ENCODE results near the gene PIANP. TPM values are rescaled to one million over a fixed set of nuclear protein-coding genes. Genes with fewer than 3 reads are reported as not detected.
A peak's percentile ranks its signal among the peaks of the same experiment; 100 is the strongest.
"Not testable (repeated sequence)": the region's sequence is repeated elsewhere in the genome, so short reads cannot be mapped to it uniquely, and the experiment has no call there.

Gene PIANP
- total RNA-seq (ENCODE audit: unreplicated experiment) = 48.8 TPM
- long read RNA-seq, partial matches to known transcripts = 0 of 9 reads
- long read RNA-seq, other reads (novel, unspliced or antisense) = 8 of 9 reads

GRCh38 chr12:6700646-6701051 is at the start of gene PIANP:
Gene PIANP, minus strand, starts transcription at chr12:6700815. Its CDS starts 2,754 bp downstream, at chr12:6698061.
- H3K4me1 Mint-ChIP-seq (ENCODE audit: low read depth, unreplicated experiment) = peaks cover 25% of the 10 kb centered on the region
- peaks cover 38% of the 10 kb centered on the region for H3K27me3 Mint-ChIP-seq (ENCODE audit: unreplicated experiment)
- TF ChIP-seq CTCF (IDR thresholded peaks at IDR 0.05; ENCODE audit: partially characterized antibody, unreplicated experiment) = no peak
- peak; percentile 89 for DNase-seq
- H3K27ac Mint-ChIP-seq (ENCODE audit: unreplicated experiment) = peak within 1 kb of the TSS; percentile 98
- peaks cover 41% of the 10 kb centered on the region for H3K9me3 Mint-ChIP-seq (ENCODE audit: unreplicated experiment)
- peak within 1 kb of the TSS; percentile 98 for H3K4me3 Mint-ChIP-seq (ENCODE audit: unreplicated experiment)
- H3K36me3 Mint-ChIP-seq (ENCODE audit: unreplicated experiment) = peaks cover 8% of the 10 kb centered on the region

- Mint-ChIP-seq H3K4me3 (ENCODE audit: unreplicated experiment) (no peak overlapping the region), H3K4me1 (ENCODE audit: low read depth, unreplicated experiment) (peaks cover 5% of the 10 kb centered on the region), H3K9me3 (ENCODE audit: unreplicated experiment) (peaks cover 8% of the 10 kb centered on the region), H3K27ac (ENCODE audit: unreplicated experiment) (no peak overlapping the region), H3K27me3 (ENCODE audit: unreplicated experiment) (peaks cover 11% of the 10 kb centered on the region), H3K36me3 (ENCODE audit: unreplicated experiment) (peaks cover 14% of the 10 kb centered on the region)
- DNase-seq = no peak
- TF ChIP-seq CTCF (IDR thresholded peaks at IDR 0.05; ENCODE audit: partially characterized antibody, unreplicated experiment) = no peak
These were observed 48.1 kb upstream of the PIANP start for GRCh38 chr12:6748761-6749160.

- TF ChIP-seq CTCF (IDR thresholded peaks at IDR 0.05; ENCODE audit: partially characterized antibody, unreplicated experiment) = no peak
These were observed 46.6 kb upstream of the PIANP start for GRCh38 chr12:6747216-6747615.

GRCh38 chr12:6745741-6746525 is 45.3 kb upstream of the PIANP start:
- no peak for DNase-seq
- Mint-ChIP-seq H3K27me3 (ENCODE audit: unreplicated experiment) (peaks cover 8% of the 10 kb centered on the region), H3K4me1 (ENCODE audit: low read depth, unreplicated experiment) (peaks cover 1% of the 10 kb centered on the region), H3K4me3 (ENCODE audit: unreplicated experiment) (no peak overlapping the region), H3K27ac (ENCODE audit: unreplicated experiment) (peak overlapping the region; percentile 52), H3K9me3 (ENCODE audit: unreplicated experiment) (no peaks in the 10 kb centered on the region), H3K36me3 (ENCODE audit: unreplicated experiment) (peaks cover 13% of the 10 kb centered on the region)
- no peak for TF ChIP-seq CTCF (IDR thresholded peaks at IDR 0.05; ENCODE audit: partially characterized antibody, unreplicated experiment)

More at GRCh38 chr12:6747216-6747615, 46.6 kb upstream of the PIANP start:
- Mint-ChIP-seq H3K27ac (ENCODE audit: unreplicated experiment) (peak overlapping the region; percentile 43), H3K4me1 (ENCODE audit: low read depth, unreplicated experiment) (peaks cover 4% of the 10 kb centered on the region), H3K9me3 (ENCODE audit: unreplicated experiment) (peaks cover 3% of the 10 kb centered on the region), H3K27me3 (ENCODE audit: unreplicated experiment) (peaks cover 8% of the 10 kb centered on the region), H3K4me3 (ENCODE audit: unreplicated experiment) (no peak overlapping the region), H3K36me3 (ENCODE audit: unreplicated experiment) (peaks cover 14% of the 10 kb centered on the region)
- no peak for DNase-seq

DNA sequence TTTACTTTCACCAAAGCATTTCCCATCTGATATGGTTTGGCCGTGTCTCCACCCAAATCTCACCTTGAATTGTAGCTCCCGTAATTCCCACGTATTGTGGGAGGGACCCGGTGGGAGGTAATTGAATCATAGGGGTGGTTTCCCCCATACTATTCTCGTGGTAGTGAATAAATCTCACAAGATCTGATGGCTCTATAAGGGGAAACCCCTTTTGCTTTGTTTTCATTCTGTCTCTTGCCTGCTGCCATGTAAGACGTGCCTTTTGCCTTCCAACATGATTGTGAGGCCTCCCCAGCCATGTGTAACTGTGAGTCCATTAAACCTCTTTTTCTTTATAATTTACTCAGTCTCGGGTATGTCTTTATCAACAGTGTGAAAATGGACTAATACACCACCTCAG is 42.7 kb upstream of the PIANP start:
- not testable (repeated sequence) for H3K27ac Mint-ChIP-seq (ENCODE audit: unreplicated experiment); H3K4me1 Mint-ChIP-seq (ENCODE audit: low read depth, unreplicated experiment); H3K36me3 Mint-ChIP-seq (ENCODE audit: unreplicated experiment); H3K27me3 Mint-ChIP-seq (ENCODE audit: unreplicated experiment); H3K9me3 Mint-ChIP-seq (ENCODE audit: unreplicated experiment); DNase-seq; H3K4me3 Mint-ChIP-seq (ENCODE audit: unreplicated experiment)
